Fibroblast of villous mesenchyme (primary cell): ENCODE data around the gene SPA17. TPM values are rescaled to one million over a fixed set of nuclear protein-coding genes. Genes with fewer than 3 reads are reported as not detected.

Source experiments
- DNase-seq: peaks from one replicate; pipeline ENCODE4 v3.0.0-alpha.2; 2010; ENCODE audit warnings: low read depth
- H3K4me3 ChIP-seq: 2 replicates; pipeline ENCODE4 v1.5.1; 2011; ENCODE audit warnings: low read depth, mild to moderate bottlenecking, low read length
- total RNA-seq: library from RNA; depleted of rRNA; stranded (reverse); fragments of >200 nt; gene quantifications from 2 replicates; pipeline ENCODE4 v1.2.3, GENCODE V29; 2012
- TF ChIP-seq, protein P1 (sequence below): IDR thresholded peaks from 2 replicates; pipeline ENCODE4 v1.5.1; 2012; ENCODE audit warnings: low read depth, mild to moderate bottlenecking, low read length; ENCODE audit not compliant: insufficient read depth

SPA17 gene
- total RNA-seq, 1 donor: 12.1 TPM

DNA sequence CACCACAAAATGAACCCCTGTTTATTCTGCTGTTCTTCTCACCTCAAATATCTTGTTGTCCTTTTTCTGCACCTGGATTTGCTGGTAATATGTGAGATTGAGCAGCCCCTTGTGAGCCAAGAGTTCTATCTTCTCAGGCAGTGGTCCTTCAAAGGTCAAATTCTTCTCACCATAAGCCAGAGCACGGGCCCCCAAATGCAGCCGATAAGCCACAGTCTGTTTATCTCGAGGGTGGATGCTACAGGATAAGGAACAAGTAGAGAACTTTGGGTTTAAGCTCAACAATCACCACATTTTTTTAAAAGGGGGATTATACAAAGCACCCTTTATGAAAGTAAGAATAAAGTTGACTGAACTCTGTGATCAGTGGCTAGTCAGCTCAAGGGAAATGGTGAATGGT, 35.2 kb upstream of the SPA17 start:
- TF ChIP-seq, protein P1, sequence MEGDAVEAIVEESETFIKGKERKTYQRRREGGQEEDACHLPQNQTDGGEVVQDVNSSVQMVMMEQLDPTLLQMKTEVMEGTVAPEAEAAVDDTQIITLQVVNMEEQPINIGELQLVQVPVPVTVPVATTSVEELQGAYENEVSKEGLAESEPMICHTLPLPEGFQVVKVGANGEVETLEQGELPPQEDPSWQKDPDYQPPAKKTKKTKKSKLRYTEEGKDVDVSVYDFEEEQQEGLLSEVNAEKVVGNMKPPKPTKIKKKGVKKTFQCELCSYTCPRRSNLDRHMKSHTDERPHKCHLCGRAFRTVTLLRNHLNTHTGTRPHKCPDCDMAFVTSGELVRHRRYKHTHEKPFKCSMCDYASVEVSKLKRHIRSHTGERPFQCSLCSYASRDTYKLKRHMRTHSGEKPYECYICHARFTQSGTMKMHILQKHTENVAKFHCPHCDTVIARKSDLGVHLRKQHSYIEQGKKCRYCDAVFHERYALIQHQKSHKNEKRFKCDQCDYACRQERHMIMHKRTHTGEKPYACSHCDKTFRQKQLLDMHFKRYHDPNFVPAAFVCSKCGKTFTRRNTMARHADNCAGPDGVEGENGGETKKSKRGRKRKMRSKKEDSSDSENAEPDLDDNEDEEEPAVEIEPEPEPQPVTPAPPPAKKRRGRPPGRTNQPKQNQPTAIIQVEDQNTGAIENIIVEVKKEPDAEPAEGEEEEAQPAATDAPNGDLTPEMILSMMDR: no peak

DNA sequence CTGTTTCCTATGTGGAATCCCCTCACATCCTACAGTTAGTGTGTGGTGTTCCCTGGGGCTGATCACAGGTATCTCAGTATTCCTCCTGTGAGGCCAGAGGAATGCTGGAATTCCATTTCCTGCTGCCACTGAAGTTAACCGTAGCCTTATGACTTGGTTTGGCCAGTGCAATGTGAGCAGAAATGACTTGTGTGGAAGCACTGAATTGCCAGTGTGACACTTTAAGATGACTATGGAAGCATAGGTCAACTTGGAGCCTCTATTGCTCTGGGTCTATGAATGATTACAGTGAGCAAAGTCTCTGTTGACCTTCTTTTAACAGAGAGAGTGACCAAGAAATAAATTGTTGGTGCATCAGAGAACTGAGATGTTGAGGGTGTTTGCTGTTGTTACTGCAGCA, 34.5 kb upstream of the SPA17 start:
- TF ChIP-seq, protein P1: no peak
- no peak overlapping the region for H3K4me3 ChIP-seq
- DNase-seq: no peak

More for the DNA sequence above, 35.2 kb upstream of the SPA17 start:
- DNase-seq: no peak
- H3K4me3 ChIP-seq: no peak overlapping the region

DNA sequence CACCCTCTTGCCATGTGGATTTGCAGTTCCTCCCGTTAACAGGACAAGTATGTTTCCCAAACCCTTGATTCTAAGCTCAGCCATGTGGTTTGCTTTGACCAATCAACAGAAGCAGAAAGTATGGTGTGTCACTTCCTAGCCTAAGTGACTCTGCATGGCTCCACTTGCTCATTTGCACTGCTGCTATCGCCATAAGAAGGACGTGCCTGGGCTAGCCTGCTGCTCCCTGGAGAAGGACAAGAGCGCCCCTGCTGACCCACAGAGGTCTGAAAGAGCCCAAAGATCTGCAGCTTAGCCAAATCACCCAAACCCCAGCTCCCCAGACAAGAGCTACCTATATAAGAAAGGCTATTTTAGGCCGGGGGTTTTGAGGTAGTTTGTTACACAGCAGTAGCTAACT, 33.0 kb upstream of the SPA17 start:
- TF ChIP-seq, protein P1: no peak
- H3K4me3 ChIP-seq: no peak overlapping the region
- DNase-seq: no peak

DNA sequence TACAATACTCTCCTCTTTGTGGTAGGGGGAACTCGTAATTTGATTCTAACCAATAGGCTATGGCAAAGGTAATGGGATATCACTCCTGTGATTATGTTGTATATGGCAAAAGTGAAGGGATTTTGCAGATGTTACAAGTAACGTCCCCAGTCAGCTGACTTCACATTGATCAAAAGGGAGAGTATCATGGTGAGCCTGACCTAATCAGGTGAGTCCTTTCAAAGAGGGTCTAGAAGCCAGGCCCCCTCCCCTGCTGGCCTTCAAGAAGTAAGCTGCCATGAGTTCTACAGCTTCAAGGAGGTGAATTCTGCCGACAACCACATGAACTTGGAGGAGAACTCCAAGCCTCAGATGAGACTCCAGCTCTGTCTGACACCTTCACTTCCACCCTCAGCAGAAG, 31.1 kb upstream of the SPA17 start:
- H3K4me3 ChIP-seq: no peak overlapping the region
- no peak for DNase-seq
- TF ChIP-seq, protein P1: no peak

DNA sequence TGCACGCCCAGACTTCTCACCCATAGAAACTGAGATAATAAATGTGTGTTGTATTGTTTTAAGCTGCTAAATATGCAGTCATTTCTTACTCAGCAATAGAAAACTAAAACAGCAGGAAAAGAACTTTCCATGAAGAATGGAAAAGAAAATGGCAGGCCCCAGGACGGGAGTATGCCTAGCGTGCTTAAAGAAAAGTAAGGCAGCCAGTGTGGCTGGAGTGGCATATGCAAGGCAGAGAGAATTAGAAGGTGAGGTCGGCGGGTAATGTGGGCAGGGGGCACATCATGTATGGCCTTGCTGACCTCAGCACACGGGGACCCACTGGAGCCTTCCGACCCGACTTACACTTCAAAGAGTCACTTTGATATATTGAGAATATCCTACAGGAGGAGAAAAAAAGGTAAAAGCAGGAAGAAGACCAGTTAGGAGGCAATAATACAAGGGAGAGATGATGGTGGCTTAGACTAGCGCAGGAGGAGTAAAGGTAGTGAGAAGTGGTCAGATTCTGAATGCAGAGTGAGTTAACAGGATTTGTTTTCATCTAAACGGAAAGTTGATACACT, 30.6 kb upstream of the SPA17 start:
- H3K4me3 ChIP-seq: no peak overlapping the region
- TF ChIP-seq, protein P1: no peak
- DNase-seq: no peak

DNA sequence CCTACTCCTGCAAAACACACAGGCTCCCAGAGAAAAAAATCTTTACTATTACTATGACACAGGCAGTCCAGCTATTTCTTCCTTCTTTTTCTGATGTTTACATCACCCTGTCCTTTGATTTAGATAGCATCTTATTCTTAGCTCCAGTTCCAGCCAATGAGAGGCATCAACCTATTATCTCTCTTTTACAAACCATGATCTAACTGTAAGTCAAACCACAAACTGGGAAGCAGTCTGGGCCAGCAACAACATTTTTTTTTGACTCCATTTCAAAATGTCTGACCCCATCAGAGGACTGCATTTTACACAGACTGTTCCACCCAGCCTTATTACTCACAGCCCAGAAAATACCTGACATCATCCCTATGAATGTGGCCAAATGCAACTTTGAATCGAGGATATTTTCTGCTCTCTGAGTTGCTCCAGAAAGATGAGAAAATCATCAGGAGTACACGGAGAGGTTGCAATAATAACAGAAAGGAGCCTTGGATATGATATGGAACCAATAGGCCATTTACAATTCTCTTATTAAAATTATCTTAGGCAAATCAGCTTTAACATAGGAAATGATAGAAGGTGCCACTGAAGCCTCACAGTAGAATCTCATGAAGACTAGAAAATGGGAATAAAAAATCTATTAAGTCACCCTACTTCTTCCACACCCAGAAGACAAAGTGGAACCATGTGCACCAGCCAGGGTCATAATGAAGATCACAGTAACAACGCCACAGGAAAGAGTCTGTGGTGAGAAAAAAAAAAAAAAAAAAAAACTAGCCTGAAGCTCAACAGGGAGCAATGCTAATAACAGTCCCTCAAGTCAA, 29.9 kb upstream of the SPA17 start:
- H3K4me3 ChIP-seq: no peak overlapping the region
- TF ChIP-seq, protein P1: no peak
- DNase-seq: peak; percentile 80
